Calu3 (cell line): ENCODE results near the gene CLNS1A. TPM values are rescaled to one million over a fixed set of nuclear protein-coding genes. Genes with fewer than 3 reads are reported as not detected.

Experiments used
- BruUV-seq: library from RNA; stranded (reverse); fragments of 400-500 nt; replicated peaks from 2 replicates; lab custom pipeline; 2021; lab: Mats Ljungman, UMichigan
- CTCF ChIA-PET: fragments of 300-600 bp; sonication (Branson Sonifier 250); formaldehyde crosslinking; loops from one replicate; lab custom pipeline; 2022; ENCODE audit warnings: antibody characterized with exemption; lab: Charles Lee
- DNase-seq: peaks from one replicate; pipeline ENCODE4 v3.0.0; 2022
- H3K27ac Mint-ChIP-seq: one replicate; pipeline ENCODE4 v1.8.0; 2022; ENCODE audit warnings: mixed read lengths; ENCODE audit not compliant: unreplicated experiment
- H3K27me3 Mint-ChIP-seq: one replicate; pipeline ENCODE4 v1.8.0; 2022; ENCODE audit warnings: mixed read lengths; ENCODE audit not compliant: unreplicated experiment
- H3K36me3 Mint-ChIP-seq: one replicate; pipeline ENCODE4 v1.8.0; 2022; ENCODE audit warnings: mild to moderate bottlenecking, moderate library complexity, mixed read lengths; ENCODE audit not compliant: insufficient read depth, unreplicated experiment
- H3K4me1 Mint-ChIP-seq: one replicate; pipeline ENCODE4 v1.8.0; 2022; ENCODE audit warnings: mild to moderate bottlenecking, low read depth, mixed read lengths; ENCODE audit not compliant: unreplicated experiment
- H3K4me3 Mint-ChIP-seq: one replicate; pipeline ENCODE4 v1.8.0; 2022; ENCODE audit warnings: mild to moderate bottlenecking, low read depth, moderate library complexity, mixed read lengths; ENCODE audit not compliant: unreplicated experiment
- H3K9me3 Mint-ChIP-seq: one replicate; pipeline ENCODE4 v1.8.0; 2022; ENCODE audit warnings: low read depth, mixed read lengths; ENCODE audit not compliant: unreplicated experiment
- intact Hi-C: fragments of 100-400 bp; cut with micrococcal nuclease; formaldehyde crosslinking; loops from one replicate; pipeline ENCODE4 v1.10.0; 2022; ENCODE audit not compliant: unreplicated experiment
- total RNA-seq: library from RNA; stranded (reverse); gene quantifications from 2 replicates; pipeline ENCODE4 v1.2.3, GENCODE V29; 2022
- TF ChIP-seq, protein P1 (sequence below): fragments of 200-600 bp; IDR thresholded peaks from one replicate; pipeline ENCODE4 v1.8.0; 2022; ENCODE audit warnings: antibody characterized with exemption; ENCODE audit not compliant: unreplicated experiment

The CLNS1A gene
- total RNA-seq, 1 experiment from 2014 or later, result 99.6 TPM

DNA sequence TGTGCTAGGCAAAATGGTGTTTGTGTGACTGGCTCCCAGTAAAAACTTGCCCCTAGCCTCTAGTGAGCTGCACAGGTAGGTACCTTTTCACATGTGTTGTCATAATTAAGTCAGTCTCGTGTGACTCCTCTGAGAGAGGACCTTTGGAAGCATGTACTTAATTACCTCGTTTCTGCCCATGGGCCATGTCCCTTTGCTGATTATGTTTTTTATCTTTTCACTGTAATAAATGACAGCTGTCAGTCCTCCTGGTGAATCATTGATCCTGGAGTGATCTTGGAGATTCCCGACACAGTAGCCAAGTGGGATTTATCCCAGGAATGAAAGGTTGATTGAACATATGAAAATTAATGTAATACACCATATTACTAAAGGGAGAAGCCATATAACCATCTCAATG, 12.5 kb upstream of the CLNS1A start:
- intact Hi-C loops, result no loop called here
- TF ChIP-seq, protein P1, sequence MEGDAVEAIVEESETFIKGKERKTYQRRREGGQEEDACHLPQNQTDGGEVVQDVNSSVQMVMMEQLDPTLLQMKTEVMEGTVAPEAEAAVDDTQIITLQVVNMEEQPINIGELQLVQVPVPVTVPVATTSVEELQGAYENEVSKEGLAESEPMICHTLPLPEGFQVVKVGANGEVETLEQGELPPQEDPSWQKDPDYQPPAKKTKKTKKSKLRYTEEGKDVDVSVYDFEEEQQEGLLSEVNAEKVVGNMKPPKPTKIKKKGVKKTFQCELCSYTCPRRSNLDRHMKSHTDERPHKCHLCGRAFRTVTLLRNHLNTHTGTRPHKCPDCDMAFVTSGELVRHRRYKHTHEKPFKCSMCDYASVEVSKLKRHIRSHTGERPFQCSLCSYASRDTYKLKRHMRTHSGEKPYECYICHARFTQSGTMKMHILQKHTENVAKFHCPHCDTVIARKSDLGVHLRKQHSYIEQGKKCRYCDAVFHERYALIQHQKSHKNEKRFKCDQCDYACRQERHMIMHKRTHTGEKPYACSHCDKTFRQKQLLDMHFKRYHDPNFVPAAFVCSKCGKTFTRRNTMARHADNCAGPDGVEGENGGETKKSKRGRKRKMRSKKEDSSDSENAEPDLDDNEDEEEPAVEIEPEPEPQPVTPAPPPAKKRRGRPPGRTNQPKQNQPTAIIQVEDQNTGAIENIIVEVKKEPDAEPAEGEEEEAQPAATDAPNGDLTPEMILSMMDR, result no peak
- CTCF ChIA-PET, result no interaction called here
- DNase-seq, result no peak
- no TSS peak for BruUV-seq
- no peak overlapping the region for H3K27ac Mint-ChIP-seq
- no peaks in the 10 kb centered on the region for H3K4me1 Mint-ChIP-seq
- H3K4me3 Mint-ChIP-seq, result no peak overlapping the region
- no peaks in the 10 kb centered on the region for H3K27me3 Mint-ChIP-seq
- H3K36me3 Mint-ChIP-seq, result no peaks in the 10 kb centered on the region
- no peaks in the 10 kb centered on the region for H3K9me3 Mint-ChIP-seq

DNA sequence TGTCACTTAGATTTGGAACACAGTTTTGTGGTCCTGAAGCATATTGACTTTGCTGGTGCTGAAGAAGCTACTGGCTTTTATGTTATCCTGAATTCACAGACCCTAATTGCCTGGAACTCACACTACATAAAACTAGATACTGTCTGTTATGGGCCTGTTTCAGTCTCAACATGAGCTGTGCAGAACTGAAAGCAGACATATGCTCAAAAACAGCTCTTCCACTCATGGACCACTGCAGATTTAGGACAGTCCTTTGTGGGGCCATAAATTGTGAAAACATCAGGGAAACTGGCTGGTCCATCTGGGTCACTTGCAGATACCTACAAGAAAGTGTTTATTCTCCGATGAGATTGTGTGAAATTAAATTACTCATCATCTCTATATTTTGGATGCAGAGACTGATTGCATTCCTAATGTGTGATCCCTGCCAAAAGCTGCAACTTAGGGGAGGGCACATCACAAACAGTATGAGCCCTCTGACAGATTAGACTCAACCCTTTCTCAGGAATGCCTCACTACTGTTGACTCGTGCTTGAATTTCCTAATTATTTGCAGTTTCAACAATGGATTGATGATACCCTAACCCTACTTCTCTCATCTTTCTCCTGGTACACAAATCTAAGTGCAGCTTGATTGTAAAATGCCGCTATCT, 10.2 kb upstream of the CLNS1A start:
- CTCF ChIA-PET, result interaction anchor here (0.7 to 1.4 kb wide), 2 partner anchors 18 to 98 kb away, joined by 3 read pairs; no protein-coding TSS in a partner anchor
- intact Hi-C loops, result no loop called here
- H3K4me3 Mint-ChIP-seq, result no peak overlapping the region
- no peak for DNase-seq
- H3K27ac Mint-ChIP-seq, result no peak overlapping the region
- no peaks in the 10 kb centered on the region for H3K4me1 Mint-ChIP-seq
- BruUV-seq, result no TSS peak
- H3K36me3 Mint-ChIP-seq, result no peaks in the 10 kb centered on the region
- no peaks in the 10 kb centered on the region for H3K9me3 Mint-ChIP-seq
- no peaks in the 10 kb centered on the region for H3K27me3 Mint-ChIP-seq
- TF ChIP-seq, protein P1, result no peak

GRCh38 chr11:77644887-77645286, 7.3 kb upstream of the CLNS1A start:
- no peaks in the 10 kb centered on the region for H3K9me3 Mint-ChIP-seq
- no peaks in the 10 kb centered on the region for H3K36me3 Mint-ChIP-seq
- no peak overlapping the region for H3K4me3 Mint-ChIP-seq
- DNase-seq, result no peak
- intact Hi-C loops, result no loop called here
- H3K27me3 Mint-ChIP-seq, result no peaks in the 10 kb centered on the region
- BruUV-seq, result no TSS peak
- TF ChIP-seq, protein P1, result no peak
- no peak overlapping the region for H3K27ac Mint-ChIP-seq
- CTCF ChIA-PET, result no interaction called here
- no peaks in the 10 kb centered on the region for H3K4me1 Mint-ChIP-seq

DNA sequence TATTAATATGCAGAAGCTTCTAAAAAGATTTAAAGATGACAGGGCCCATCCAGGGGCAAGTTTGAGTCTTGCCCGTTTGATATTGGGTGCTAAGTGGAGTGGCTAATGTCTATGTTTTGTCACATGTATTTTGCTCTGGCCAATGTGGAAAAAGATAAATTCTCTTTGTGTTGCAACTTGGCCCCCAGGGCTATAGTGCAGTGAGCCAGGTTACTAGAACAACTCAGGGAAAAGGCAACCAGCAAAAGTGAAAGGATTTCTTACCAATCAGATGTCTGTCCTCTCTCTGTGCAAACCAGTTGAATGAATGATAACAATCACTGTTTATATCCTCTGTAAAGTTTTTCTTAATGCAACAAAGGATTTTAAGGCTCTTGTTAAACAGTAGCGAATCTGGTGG, 4.6 kb upstream of the CLNS1A start:
- intact Hi-C loops, result no loop called here
- Mint-ChIP-seq H3K4me3 (no peak overlapping the region), H3K9me3 (no peaks in the 10 kb centered on the region), H3K4me1 (no peaks in the 10 kb centered on the region), H3K27ac (no peak overlapping the region), H3K36me3 (peaks cover 12% of the 10 kb centered on the region), H3K27me3 (no peaks in the 10 kb centered on the region)
- TF ChIP-seq, protein P1, result no peak
- CTCF ChIA-PET, result no interaction called here
- no peak for DNase-seq
- BruUV-seq, result no TSS peak
